Activated naive CD4-positive, alpha-beta T cell treated with anti-CD3 and anti-CD28 coated beads, Interleukin-2, amount 50 U/mL, for 16 hours (primary cell): ENCODE measurements around the gene TRAPPC1.
"Not testable (repeated sequence)": the region's sequence is repeated elsewhere in the genome, so short reads cannot be mapped to it uniquely, and the experiment has no call there.

ENCODE experiments used
- DNase-seq: peaks from one replicate; pipeline ENCODE4 v3.0.0-alpha.2; 2020

The TRAPPC1 gene, protein sequence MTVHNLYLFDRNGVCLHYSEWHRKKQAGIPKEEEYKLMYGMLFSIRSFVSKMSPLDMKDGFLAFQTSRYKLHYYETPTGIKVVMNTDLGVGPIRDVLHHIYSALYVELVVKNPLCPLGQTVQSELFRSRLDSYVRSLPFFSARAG

DNA sequence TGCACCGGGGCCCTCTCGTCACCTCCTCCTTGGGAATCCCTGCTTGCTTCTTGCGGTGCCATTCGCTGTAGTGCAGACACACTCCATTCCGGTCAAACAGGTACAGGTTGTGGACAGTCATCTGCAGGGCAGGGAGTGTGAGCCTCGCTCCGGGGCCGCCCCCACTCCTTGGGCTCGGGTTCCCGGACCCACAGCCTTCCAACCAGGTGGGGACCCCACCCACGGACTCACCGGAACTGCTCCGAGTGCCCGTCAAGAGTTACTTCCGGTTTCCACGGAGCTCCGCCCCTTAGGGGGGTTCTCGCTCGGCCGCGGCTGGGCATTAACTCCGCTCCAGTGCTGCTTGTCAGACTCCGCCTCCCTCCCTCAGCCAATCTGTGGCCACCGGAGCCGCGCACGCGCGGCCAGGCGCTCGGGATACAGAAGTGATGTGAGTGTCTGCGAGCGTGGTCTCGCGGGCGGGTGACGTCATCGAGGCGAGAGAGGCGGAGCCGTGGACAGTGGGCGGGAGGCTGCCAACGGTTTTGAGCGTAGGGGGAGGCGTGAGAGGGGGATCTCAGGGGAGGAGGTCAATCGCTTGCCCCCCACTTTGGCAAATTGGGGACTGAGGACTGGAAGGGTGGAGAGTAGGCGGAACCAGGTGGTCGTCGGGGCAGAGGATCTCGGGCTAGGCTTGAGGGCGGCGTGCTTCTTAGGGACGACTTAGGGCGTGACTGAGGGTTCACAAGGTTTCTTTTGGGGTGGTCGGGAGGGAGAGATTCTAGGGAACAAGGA, at the start of gene TRAPPC1, which contains the start of gene CNTROB:
TRAPPC1 (minus strand) TSS at position 238 of the 774 bp plus-strand sequence; CDS start at position 121, 117 bp downstream.
CNTROB (plus strand) TSS at position 498 of the 774 bp plus-strand sequence. CDS start 874 bp downstream, outside the sequence.
- DNase-seq, result peak; percentile 99

DNA sequence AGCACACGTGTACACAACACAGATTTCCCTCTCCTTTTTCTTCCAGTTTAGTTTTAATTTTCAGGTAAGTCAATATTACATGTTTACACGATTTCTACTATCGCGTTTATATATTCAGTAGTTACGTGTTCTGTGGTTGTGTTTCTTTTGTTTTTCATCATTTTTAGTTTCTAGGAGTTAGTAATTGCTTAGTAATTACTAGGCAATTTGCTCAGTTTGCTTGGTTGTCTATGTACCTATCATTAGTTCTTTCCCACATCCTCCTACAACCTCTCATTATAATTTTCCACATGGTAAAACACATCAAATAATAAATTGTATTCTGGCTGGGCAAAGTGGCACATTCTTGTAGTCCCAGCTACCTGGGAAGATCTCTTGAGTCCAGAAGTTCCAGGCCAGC, 46.1 kb upstream of the TRAPPC1 start:
- DNase-seq, result no peak

DNA sequence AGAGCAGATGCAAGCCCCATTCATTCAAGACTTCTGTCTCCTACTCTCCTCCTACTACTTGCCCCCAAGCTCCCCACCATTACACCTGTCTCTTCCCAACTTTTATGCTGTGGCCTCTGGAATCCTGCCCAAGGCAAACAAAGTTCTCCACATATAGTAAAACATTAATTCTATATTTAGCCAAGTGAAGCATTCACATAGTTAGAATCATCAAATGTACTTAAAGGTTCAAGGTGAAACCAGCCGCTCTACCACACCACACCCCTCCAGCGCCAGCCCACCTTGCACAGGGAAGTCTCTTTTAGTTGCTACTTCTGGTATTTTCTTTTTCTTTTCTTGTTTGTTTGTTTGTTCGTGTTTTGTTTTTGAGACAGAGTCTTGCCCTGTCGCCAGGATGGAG, 45.3 kb upstream of the TRAPPC1 start:
- no peak for DNase-seq

DNA sequence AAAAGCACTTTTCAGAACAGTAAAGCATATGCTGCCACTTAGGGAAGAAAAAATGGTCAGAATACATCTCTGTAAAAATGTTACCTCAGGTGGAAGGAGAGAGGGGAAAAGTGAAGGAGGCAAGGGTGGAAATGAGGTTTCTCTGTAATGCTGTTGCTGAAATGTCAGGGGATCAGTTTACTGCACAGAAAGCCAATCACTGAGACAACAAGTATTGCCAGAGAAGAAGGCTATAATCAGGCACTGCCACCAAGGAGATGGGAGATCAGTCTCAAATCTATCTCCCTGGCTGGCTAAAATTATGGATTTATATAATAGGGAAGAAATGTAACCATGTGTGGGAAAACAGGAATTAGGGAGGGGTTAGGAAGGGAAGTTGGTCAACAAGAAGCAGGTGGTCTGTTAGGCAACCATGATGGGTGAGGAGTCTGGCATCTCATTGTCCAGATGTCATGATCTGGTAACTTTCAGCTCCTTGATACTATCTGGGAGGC, 42.9 kb upstream of the TRAPPC1 start:
- DNase-seq, result no peak

DNA sequence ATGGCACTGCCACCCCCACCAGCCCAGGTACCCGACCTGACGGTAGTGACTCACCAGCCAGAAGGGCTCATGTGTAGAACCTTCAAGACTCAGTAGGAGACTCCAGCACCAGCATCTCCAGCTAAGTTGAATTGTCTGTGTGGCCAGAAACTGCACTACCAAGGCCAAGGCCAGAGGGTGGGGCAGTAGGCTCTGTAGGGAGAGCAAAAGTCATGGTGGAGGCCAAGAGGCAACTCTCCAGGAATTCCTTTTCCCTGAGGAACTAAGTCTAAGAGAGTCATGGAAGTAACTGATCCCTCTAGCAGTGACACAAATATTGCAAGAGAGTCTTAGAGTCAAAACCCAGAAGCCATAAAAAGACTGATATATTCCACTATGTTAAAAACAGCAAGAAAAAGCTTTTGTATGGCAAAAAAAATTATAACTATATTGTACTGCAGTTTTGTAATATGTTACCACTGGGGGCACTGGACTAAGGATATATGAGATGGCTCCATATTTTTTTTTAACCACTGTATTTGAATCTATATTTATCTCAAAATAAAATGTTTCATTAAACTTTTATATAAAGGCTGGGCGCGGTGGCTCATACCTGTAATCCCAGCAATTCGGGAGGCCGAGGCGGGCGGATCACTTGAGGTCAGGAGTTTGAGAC, 40.5 kb upstream of the TRAPPC1 start:
- no peak for DNase-seq

DNA sequence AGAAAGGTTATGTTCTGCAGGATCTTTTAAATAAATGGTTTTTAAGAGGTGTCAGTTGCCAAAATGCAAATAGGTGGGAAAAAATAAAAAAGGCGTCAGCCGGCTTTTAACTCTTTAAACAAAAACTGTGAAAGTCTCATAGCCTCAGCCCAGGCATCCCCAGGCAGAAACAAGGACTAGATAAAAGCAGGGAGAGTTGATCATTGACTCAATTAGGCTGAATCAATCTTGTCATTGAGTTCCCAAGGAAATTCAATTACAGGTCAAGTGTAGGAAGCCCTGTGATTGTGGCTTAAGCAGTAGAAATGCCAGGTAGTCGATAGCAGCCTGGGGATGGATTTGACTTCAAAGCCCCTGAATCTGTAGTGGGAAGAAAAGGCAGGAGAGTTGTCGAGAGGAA, 39.9 kb upstream of the TRAPPC1 start:
- DNase-seq, result no peak

DNA sequence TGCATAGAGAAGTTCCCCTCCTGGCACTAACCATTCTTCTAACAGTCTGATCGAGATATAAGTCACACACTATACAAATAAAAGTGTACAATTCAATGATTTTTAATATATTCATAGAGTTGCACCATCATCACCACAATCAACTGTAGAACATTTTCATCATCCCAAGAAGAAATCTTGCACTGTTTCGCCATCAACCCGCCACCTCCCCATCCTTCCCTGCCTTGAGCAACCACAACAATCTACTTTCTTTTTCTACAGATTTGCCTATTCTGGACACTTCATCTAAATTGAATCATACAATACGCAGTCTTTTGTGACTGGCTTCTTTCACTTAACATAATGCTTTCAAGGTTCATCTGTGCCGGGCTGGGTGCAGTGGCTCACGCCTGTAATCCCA, 37.7 kb upstream of the TRAPPC1 start:
- no peak for DNase-seq

DNA sequence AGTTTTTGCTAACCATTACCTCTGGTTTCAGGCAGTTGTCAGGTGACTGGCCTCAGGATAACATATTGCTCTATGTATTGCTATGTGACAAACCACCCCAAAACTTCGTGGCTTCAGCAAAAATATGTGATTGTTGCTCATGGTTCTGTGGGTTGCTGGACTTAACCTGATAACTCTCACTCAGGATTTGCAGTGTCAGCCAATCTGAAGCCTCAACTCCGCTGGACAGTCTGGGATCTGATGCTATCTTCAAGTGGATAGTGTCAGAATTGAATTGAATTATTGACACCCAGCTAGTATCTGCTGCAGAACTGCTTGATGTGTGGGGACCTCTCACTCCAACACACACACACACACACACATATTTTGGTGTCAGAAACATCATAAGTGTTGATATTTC, 36.0 kb upstream of the TRAPPC1 start:
- DNase-seq, result no peak

DNA sequence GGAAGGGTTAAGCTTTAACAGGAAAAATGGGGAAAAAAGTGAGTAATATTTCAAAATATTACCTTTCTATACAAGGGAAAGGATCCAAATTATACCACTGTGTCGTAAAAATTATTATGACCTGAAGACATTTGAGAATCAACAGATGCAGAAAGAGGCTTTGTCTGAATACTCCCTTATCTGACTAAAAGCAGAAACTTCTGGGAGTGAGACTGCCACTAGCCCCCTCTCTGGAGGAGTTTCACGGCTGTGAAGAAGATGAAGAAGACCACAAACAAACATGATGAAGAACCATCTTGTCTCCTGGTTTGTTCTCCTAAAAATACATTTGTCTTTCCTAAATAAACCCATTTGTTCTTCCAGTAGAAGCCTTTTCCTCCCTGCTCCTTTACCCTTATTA, 29.7 kb upstream of the TRAPPC1 start:
- no peak for DNase-seq

DNA sequence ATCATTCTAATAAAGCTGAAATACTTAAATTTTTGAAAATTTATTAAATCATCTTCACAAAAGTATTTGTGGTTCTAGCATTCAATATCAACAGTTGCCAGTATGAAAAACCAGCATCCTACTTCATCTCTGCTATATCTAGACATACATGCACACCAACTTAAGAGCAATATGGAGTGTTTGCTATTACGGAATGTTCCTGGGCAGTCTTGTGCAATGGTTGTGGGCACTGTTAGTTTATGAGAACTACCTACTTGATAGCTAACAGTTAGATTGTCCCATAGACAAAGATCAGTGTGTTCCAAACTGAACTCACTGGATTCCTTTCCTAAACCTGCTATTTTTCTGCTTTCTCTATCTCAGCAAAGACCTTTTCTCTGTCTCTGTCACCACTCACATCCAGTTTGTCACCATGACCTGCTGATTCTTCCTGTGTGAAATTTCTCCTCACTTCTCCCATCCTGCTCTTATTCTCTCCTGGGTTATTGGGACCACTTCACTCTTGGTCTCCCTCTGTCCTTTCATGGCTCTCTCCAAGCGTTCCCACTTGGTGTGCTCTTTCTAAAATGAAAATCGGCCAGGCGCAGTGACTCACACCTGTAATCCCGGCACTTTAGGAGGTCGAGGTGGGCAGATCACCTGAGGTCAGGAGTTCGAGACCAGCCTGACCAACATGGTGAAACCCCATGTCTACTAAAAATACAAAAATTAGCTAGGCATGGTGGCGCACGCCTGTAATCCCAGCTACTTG, 27.9 kb upstream of the TRAPPC1 start:
- no peak for DNase-seq

DNA sequence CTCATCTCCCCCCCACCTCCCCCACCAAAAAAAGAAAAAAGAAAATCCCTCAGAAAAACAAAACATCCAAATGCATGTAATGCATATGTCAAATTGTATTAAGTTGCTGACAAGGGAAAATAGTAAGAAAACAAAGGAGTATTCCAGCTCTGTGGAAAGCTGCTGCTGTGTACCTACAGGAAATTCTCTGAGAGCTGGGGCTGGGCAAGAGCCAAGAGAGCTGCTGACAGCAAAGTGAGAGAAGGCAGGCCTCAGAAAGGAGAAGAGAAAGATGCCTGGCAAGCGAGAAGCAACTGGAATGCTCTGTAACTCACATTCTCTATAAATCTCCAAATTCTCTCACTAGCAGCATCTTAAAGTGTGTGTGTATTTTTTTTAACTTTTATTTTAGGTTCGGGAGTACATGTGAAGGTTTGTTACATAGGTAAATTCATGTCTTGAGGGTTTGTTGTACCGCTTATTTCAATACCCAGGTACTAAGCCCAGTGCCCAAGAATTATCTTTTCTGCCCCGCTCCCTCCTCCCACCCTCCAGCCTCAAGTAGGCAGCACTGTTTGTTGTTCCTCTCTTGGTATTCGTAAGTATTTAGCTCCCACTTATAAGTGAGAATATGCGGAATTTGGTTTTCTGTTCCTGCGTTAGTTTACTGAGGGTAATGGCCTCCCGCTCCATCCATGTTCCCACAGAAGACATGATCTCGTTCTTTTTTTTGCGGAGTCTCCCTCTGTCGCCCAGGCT, 24.7 kb upstream of the TRAPPC1 start:
- no peak for DNase-seq

DNA sequence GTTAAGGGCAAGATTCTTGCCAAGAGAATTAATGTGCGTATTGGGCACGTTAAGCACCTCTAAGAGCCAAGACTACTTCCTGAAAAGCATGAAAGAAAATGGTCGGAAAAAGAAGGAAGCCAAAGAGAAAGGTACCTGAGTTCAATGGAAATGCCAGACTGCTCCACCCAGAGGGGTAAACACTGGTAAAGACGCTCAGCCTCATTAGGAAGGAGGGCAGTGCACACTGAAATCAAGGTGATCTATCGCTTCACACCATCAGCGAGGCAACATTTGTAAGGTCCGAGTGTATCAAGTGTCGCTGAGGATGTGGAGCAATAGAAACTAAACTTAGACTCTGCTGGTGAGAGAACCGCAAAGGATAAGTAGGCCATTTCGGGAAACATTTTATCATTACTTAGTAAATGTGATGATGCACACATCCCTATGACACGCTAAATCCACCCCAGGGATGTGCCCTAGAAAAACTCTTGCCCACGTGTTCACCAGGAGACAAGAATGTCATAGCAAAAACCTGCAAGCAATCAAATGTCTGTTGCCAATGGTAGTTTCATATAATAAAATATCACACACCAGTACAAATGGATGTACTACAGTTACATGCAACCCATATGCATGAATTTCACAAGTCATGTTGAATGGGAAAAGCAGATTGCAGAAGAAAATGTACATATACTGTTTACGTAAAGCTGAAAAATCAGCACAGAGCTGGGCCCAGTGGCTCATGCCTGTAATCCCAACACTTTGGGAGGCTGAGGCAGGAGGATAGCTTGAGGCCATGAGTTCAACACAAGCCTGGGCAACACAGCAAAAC, 23.9 kb upstream of the TRAPPC1 start:
- DNase-seq, result no peak

DNA sequence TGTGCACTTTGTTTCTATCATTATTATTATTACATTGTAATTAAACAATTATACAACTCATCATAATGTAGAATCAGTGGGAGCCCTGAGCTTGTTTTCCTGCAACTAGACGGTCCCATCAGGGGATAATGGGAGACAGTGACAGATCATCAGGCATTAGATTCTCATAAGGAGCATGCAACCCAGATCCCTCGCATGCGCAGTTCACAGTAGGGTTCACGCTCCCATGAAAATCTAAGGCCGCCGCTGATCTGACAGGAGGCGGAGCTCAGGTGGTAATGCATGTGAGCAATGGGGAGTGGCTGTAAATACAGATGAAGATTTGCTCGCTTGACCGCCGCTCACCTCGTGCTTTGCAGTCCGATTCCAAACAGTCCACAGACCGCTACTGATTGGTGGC, 21.5 kb upstream of the TRAPPC1 start:
- DNase-seq, result not testable (repeated sequence)

DNA sequence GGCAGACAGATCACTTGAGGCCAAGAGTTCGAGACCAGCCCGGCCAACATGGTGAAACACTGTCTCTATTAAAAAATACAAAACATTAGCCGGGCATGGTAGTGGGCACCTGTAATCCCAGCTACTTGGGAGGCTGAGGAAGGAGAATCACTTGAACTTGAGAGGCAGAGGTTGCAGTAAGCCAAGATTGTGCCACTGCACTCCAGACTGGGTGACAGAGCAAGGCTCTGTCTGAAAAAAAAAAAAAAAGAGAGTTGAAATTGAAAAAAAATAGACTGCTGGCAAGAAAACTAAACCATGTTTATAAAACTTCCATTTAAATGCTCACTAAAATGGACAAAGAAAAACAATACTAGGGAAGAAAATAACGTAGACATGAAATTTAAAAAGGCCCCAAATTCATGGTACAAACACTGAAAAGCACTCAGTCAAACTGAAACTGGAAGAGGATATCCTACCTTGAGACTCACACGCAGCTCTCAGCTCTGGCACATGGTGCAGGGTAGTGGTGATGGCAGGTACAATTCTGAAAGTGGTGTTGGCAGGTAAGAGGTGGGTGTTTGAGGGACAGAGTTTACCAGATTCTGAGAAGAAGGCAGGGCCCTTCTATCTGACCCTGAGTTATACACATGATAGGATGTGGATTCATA, 19.5 kb upstream of the TRAPPC1 start:
- peak; percentile 58 for DNase-seq

DNA sequence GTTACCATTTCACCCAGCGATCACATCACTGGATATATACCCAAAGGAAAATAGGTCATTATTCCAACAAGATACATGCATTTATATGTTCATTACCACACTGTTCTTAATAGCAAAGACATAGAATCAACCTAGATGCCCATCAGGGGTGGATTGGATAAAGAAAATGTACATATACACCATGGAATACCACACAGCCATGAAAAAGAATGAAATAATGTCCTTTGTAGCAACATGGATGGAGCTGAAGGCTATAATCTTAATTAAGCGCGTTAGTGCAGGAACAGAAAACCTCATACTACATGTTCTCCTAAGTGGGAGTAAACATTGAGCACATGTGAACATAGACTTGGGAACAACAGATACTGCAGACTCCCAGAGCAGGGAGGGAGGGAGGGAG, 18.8 kb upstream of the TRAPPC1 start:
- no peak for DNase-seq

DNA sequence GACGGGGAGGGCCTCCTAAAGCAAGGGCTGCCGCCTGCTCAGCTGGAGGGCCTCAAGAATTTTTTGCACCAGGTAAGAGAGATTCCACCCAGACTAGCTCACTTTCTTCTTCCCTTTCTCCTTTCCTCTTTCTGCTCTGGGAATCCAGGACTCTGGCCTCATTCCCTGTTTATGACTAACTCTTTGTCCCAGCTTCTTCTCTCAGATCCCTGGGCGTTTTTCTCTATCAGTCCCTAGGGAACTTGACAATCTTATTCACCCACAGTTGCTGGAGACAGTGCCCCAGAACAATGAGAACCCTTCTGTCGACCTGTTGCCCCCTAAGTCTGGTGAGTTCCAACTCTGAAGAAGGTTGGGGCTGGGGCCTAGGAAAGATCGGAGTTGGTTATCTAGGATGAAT, 15.9 kb upstream of the TRAPPC1 start:
- DNase-seq, result no peak

DNA sequence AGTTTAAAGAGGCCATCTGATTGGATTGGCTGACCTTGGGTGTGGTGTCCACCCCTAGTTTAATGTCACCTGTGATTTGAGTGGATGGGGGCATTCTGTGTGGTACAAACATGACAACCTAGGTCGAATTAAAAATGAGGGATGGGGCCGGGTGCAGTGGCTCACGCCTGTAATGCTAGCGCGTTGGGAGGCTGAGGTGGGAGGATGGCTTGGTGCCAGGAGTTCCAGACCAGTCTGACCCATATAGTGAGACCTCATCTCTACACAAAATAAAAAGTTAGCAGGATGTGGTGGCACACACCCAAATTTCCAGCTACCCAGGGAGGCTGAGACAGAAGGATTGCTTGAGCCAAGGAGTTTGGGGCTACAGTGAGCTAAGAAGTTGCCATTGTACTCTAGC, 14.7 kb upstream of the TRAPPC1 start:
- no peak for DNase-seq

DNA sequence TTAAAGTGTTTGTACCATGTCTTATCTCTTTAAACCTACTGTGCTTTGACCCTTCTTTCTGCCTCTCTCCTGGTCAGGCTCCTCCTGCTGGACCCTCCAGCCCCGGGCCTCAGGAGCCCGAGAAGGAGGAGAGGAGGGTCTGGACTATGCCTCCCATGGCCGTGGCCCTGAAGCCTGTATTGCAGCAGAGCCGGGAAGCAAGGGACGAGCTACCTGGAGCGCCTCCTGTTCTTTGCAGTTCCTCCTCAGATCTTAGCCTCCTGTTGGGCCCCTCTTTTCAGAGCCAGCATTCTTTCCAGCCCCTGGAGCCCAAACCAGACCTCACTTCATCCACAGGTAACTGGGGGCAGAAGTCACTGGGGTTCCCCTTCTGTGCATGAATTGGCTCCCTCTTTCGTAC, 13.9 kb upstream of the TRAPPC1 start:
- no peak for DNase-seq

DNA sequence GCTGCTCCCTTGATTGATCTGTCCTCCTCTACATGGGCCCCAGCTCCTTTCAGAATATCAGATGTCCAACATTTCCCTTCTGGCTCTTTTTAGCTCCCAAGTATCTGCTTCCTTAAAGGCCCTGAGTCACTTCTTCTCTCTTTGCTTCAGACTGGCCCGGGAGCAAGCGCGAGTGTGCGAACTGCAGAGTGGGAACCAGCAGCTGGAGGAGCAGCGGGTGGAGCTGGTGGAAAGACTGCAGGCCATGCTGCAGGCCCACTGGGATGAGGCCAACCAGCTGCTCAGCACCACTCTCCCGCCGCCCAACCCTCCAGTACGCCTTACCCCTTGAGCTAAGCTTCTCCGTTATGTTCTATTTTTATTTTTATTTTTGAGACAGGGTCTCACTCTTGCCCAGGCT, 12.6 kb upstream of the TRAPPC1 start:
- no peak for DNase-seq

DNA sequence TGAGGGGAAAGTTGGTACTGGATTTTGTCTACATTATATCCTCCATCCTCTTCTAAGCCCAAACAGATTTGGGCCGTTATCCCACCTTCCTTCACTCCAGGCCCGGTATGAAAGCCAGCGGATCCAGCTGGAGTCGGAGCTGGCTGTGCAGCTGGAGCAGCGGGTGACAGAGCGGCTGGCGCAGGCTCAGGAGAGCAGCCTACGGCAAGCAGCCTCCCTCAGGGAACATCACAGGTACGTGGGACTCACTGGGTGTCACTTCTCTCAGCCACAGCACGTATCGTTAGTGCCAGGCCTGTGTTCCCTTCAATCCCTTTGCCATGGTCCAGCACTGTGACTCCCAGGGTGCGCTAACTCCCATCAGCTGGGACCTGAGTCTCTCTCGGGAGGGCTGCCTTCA, 11.5 kb upstream of the TRAPPC1 start:
- DNase-seq, result no peak

DNA sequence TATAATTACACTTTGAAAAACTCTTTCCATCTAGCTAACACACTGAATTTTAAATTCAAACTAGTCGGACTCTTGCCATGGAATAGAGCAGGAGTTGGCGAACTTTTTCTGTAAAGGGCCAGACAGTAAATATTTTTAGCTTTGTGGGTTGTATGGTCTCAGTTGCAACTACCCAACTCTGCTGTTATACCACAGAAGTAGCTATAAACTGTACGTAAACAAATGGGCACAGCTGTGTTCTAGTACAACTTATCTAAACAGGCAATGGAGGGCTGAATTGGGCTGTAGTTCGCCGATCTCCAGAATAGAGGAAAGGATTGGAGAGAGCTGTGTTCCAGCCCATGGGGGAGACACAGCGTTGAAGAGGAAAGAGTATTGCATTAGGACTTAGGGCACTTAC, 9.0 kb upstream of the TRAPPC1 start:
- DNase-seq, result no peak
